ENCODE results near the gene C6orf136.

DNA sequence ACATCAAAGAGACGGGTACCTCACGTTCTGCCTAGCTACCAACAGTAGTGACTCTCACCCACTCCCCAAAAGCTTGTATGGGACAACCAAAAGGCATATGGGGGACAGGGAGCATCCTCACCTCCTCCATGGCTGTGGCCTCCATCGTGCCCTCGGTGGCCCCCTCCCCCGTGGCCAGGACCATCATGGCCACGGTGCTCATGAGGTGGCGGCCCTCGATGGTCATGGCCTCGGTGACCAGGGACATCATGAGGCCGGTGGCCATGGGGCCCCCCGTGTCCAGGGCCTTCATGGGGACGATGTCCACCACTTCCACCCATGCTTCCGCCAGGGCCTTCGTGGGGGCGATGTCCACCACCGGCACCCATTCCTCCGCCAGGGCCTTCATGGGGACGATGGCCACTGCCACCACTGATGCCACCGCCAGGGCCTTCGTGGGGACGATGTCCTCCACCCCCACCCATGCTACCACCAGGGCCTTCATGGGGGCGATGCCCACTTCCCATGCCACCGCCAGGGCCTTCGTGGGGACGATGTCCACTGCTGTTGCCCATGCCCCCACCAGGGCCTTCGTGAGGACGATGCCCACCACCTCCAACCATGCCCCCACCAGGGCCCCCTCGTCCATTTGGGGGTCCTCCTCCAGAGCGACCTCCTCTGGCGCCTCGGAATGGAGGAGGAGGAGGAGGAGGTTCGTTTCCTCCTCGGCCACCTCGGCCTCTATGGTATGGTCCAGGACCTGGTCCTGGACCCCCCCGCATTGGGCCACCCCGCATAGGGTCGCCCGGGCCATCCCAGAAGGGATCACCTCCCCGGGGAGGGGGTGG, 44.9 kb upstream of the C6orf136 start:
- TF ChIP-seq EP300 (IDR thresholded peaks at IDR 0.05) (no peak), POLR2A (IDR thresholded peaks at IDR 0.05) (no peak)
- TF ChIP-seq, protein P1, sequence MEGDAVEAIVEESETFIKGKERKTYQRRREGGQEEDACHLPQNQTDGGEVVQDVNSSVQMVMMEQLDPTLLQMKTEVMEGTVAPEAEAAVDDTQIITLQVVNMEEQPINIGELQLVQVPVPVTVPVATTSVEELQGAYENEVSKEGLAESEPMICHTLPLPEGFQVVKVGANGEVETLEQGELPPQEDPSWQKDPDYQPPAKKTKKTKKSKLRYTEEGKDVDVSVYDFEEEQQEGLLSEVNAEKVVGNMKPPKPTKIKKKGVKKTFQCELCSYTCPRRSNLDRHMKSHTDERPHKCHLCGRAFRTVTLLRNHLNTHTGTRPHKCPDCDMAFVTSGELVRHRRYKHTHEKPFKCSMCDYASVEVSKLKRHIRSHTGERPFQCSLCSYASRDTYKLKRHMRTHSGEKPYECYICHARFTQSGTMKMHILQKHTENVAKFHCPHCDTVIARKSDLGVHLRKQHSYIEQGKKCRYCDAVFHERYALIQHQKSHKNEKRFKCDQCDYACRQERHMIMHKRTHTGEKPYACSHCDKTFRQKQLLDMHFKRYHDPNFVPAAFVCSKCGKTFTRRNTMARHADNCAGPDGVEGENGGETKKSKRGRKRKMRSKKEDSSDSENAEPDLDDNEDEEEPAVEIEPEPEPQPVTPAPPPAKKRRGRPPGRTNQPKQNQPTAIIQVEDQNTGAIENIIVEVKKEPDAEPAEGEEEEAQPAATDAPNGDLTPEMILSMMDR (IDR thresholded peaks at IDR 0.05) = no peak

All from tibial nerve (tissue), 4 donors.